GM18909 (cell line): Measurements from ENCODE around the gene SLC5A9.
A peak's percentile ranks its signal among the peaks of the same experiment; 100 is the strongest.
"Not testable (repeated sequence)": the region's sequence is repeated elsewhere in the genome, so short reads cannot be mapped to it uniquely, and the experiment has no call there.

Experiments used
- ATAC-seq: cut with Tn5 transposase; IDR thresholded peaks from one replicate; pipeline ENCODE4 v1.9.1; 2021; ENCODE audit warnings: mild to moderate bottlenecking; ENCODE audit not compliant: unreplicated experiment, poor library complexity

SLC5A9 gene

GRCh38 chr1:48235652-48236051 is 13.1 kb downstream of the SLC5A9 start:
- ATAC-seq = no peak

- peak; percentile 79 for ATAC-seq
Measured at GRCh38 chr1:48236716-48237470, 14.4 kb downstream of the SLC5A9 start.

GRCh38 chr1:48242141-48242736 is 19.7 kb downstream of the SLC5A9 start:
- ATAC-seq = no peak

- ATAC-seq = no peak
Measured at GRCh38 chr1:48245106-48245505, 22.6 kb downstream of the SLC5A9 start.

GRCh38 chr1:48246727-48247126 is 24.2 kb downstream of the SLC5A9 start:
- no peak for ATAC-seq

- no peak for ATAC-seq
Measured at GRCh38 chr1:48248356-48248755, 25.8 kb downstream of the SLC5A9 start.

GRCh38 chr1:48249868-48250267 is 27.4 kb downstream of the SLC5A9 start:
- no peak for ATAC-seq

GRCh38 chr1:48250572-48250971 is 28.1 kb downstream of the SLC5A9 start:
- no peak for ATAC-seq

GRCh38 chr1:48251323-48251722 is 28.8 kb downstream of the SLC5A9 start:
- no peak for ATAC-seq

GRCh38 chr1:48251821-48252220 is 29.3 kb downstream of the SLC5A9 start:
- ATAC-seq = no peak

- no peak for ATAC-seq
Measured at GRCh38 chr1:48254254-48254653, 31.7 kb downstream of the SLC5A9 start.

- no peak for ATAC-seq
Measured at GRCh38 chr1:48258106-48258505, 35.6 kb downstream of the SLC5A9 start.

GRCh38 chr1:48261881-48262400 is 39.4 kb downstream of the SLC5A9 start:
- ATAC-seq = no peak

- ATAC-seq = no peak
Measured at GRCh38 chr1:48263041-48263440, 40.5 kb downstream of the SLC5A9 start.

- ATAC-seq = no peak
Measured at GRCh38 chr1:48266576-48266975, 44.1 kb downstream of the SLC5A9 start.

GRCh38 chr1:48277437-48277836 is 54.9 kb downstream of the SLC5A9 start:
- ATAC-seq = not testable (repeated sequence)

- ATAC-seq = not testable (repeated sequence)
Measured at GRCh38 chr1:48282329-48282728, 59.8 kb downstream of the SLC5A9 start.

- ATAC-seq = not testable (repeated sequence)
Measured at GRCh38 chr1:48284696-48285420, 62.3 kb downstream of the SLC5A9 start.

GRCh38 chr1:48285525-48285924 is 63.0 kb downstream of the SLC5A9 start:
- no peak for ATAC-seq

GRCh38 chr1:48291421-48291820 is 68.9 kb downstream of the SLC5A9 start:
- ATAC-seq = no peak

GRCh38 chr1:48292706-48293105 is 70.2 kb downstream of the SLC5A9 start:
- ATAC-seq = no peak
